Body of pancreas (tissue), 4 donors: ENCODE data around the gene PHF21B.

Source experiments
- POLR2A ChIP-seq, 3 donors: fragments of 450-650 bp; IDR thresholded peaks; one replicate each; pipeline ENCODE4 v1.6.1; 2016; ENCODE audit warnings: antibody characterized with exemption in 3 of 3, mild to moderate bottlenecking in 2 of 3
- TF ChIP-seq, protein P1 (sequence below), 7 experiments: fragments of 450-650 bp in 4 of 7; fragments of 200-600 bp in 3 of 7; sonication (generic) in 3 of 7; IDR thresholded peaks; one replicate each; pipeline ENCODE4 v1.5.1; 2016 to 2019; ENCODE audit warnings: antibody characterized with exemption in 7 of 7

DNA sequence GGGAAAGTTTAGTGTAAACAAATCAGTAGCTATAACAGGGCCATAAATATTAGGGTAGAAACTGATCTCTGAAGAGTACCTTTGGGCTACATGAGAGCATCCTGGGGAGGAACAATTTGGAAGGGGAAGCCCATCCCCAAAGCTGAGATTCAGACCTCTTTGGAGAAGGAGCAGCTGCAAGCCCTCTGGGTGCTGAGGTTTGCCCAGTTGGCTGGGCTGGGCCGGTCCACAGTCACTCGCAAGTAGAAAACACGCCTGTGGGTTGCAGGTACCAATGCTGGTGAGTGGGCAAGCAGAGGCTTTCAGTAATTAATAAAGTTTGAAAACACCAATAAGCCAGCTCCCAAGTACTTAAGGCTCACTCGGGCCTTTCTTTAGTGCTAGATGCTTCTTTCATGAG is 132.9 kb downstream of the PHF21B start:
- TF ChIP-seq, protein P1, sequence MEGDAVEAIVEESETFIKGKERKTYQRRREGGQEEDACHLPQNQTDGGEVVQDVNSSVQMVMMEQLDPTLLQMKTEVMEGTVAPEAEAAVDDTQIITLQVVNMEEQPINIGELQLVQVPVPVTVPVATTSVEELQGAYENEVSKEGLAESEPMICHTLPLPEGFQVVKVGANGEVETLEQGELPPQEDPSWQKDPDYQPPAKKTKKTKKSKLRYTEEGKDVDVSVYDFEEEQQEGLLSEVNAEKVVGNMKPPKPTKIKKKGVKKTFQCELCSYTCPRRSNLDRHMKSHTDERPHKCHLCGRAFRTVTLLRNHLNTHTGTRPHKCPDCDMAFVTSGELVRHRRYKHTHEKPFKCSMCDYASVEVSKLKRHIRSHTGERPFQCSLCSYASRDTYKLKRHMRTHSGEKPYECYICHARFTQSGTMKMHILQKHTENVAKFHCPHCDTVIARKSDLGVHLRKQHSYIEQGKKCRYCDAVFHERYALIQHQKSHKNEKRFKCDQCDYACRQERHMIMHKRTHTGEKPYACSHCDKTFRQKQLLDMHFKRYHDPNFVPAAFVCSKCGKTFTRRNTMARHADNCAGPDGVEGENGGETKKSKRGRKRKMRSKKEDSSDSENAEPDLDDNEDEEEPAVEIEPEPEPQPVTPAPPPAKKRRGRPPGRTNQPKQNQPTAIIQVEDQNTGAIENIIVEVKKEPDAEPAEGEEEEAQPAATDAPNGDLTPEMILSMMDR (IDR thresholded peaks at IDR 0.05) = no peak
- no peak for TF ChIP-seq POLR2A (IDR thresholded peaks at IDR 0.05)
